ENCODE measurements around the gene BCKDHB. TPM values are rescaled to one million over a fixed set of nuclear protein-coding genes. Genes with fewer than 3 reads are reported as not detected.

The BCKDHB gene
- total RNA-seq, 4 donors from 2014 or later, result 7.8 to 17.1 (median 11.1) TPM

- intact Hi-C loops (cut with DNase I; ENCODE audit: low total_unique reads), result no loop called here
- no peak for DNase-seq (ENCODE audit: low spot score in 2 of 2)
- WGBS, 2 donors, result 84 to 86% methylated on average over 3 of the region's 3 CpGs
- TF ChIP-seq CTCF (IDR thresholded peaks at IDR 0.05), result no peak
- TF ChIP-seq POLR2A (IDR thresholded peaks at IDR 0.05), result no peak
- H3K4me3 ChIP-seq (ENCODE audit: low read depth, poor library complexity, severe bottlenecking), result no peak overlapping the region
Observed at GRCh38 chr6:80226151-80226550, 119.7 kb downstream of the BCKDHB start.

- TF ChIP-seq CTCF (IDR thresholded peaks at IDR 0.05) (no peak), POLR2A (IDR thresholded peaks at IDR 0.05) (no peak)
- no peak for DNase-seq (ENCODE audit: low spot score in 2 of 2)
- intact Hi-C loops (cut with DNase I; ENCODE audit: low total_unique reads), result no loop called here
- H3K4me3 ChIP-seq (ENCODE audit: low read depth, poor library complexity, severe bottlenecking), result no peak overlapping the region
- WGBS, 2 donors, result 95 to 98% methylated on average over 5 of the region's 5 CpGs
Observed at GRCh38 chr6:80226699-80227098, 120.2 kb downstream of the BCKDHB start.

- DNase-seq (ENCODE audit: low spot score in 2 of 2), result no peak
- 80 to 88% methylated on average over 2 of the region's 2 CpGs for WGBS, 2 donors
- intact Hi-C loops (cut with DNase I; ENCODE audit: low total_unique reads), result no loop called here
- no peak overlapping the region for H3K4me3 ChIP-seq (ENCODE audit: low read depth, poor library complexity, severe bottlenecking)
- no peak for TF ChIP-seq POLR2A (IDR thresholded peaks at IDR 0.05)
- TF ChIP-seq CTCF (IDR thresholded peaks at IDR 0.05), result no peak
Observed at GRCh38 chr6:80227545-80228105, 121.2 kb downstream of the BCKDHB start.

GRCh38 chr6:80233262-80233661, 126.8 kb downstream of the BCKDHB start:
- H3K4me3 ChIP-seq (ENCODE audit: low read depth, poor library complexity, severe bottlenecking), result no peak overlapping the region
- intact Hi-C loops (cut with DNase I; ENCODE audit: low total_unique reads), result no loop called here
- 97% methylated on average over 1 of the region's 1 CpG for WGBS, 2 donors
- no peak for DNase-seq (ENCODE audit: low spot score in 2 of 2)
- TF ChIP-seq CTCF (IDR thresholded peaks at IDR 0.05) (no peak), POLR2A (IDR thresholded peaks at IDR 0.05) (no peak)

- TF ChIP-seq POLR2A (IDR thresholded peaks at IDR 0.05), result no peak
- TF ChIP-seq CTCF (IDR thresholded peaks at IDR 0.05), result no peak
- DNase-seq (ENCODE audit: low spot score in 2 of 2), result no peak
- intact Hi-C loops (cut with DNase I; ENCODE audit: low total_unique reads), result no loop called here
- WGBS, 2 donors, result 94 to 95% methylated on average over 5 of the region's 5 CpGs
- H3K4me3 ChIP-seq (ENCODE audit: low read depth, poor library complexity, severe bottlenecking), result no peak overlapping the region
Observed at GRCh38 chr6:80233958-80234357, 127.5 kb downstream of the BCKDHB start.

GRCh38 chr6:80234401-80234800, 127.9 kb downstream of the BCKDHB start:
- WGBS, 2 donors, result 77 to 79% methylated on average over 2 of the region's 2 CpGs
- intact Hi-C loops (cut with DNase I; ENCODE audit: low total_unique reads), result no loop called here
- H3K4me3 ChIP-seq (ENCODE audit: low read depth, poor library complexity, severe bottlenecking), result no peak overlapping the region
- TF ChIP-seq CTCF (IDR thresholded peaks at IDR 0.05) (no peak), POLR2A (IDR thresholded peaks at IDR 0.05) (no peak)
- DNase-seq (ENCODE audit: low spot score in 2 of 2), result no peak

Data from lower leg skin (tissue), 4 donors.